GM12873 (cell line): ENCODE data around the gene RGS8.

Experiments
- CTCF ChIP-seq: IDR thresholded peaks from 2 replicates; pipeline ENCODE4 v1.5.1; 2012; ENCODE audit warnings: low read depth, mild to moderate bottlenecking, moderate library complexity, low read length, control low read depth; ENCODE audit not compliant: insufficient read depth; ENCODE audit errors: missing control alignments

Gene RGS8

GRCh38 chr1:182680408-182680807 is 4.0 kb downstream of the RGS8 start:
- no peak for TF ChIP-seq CTCF

- no peak for TF ChIP-seq CTCF
These were observed 4.7 kb downstream of the RGS8 start for GRCh38 chr1:182679684-182680083.

- no peak for TF ChIP-seq CTCF
These were observed 6.8 kb downstream of the RGS8 start for GRCh38 chr1:182677397-182678098.

- no peak for TF ChIP-seq CTCF
These were observed 8.1 kb downstream of the RGS8 start for GRCh38 chr1:182676274-182676673.

GRCh38 chr1:182674346-182675246 is 9.8 kb downstream of the RGS8 start:
- TF ChIP-seq CTCF: no peak

GRCh38 chr1:182672487-182672836 is 11.9 kb downstream of the RGS8 start:
- no peak for TF ChIP-seq CTCF

GRCh38 chr1:182671750-182672486 is 12.5 kb downstream of the RGS8 start:
- TF ChIP-seq CTCF: peak; percentile 31
